Measurements from ENCODE around the gene CISD3.

DNA sequence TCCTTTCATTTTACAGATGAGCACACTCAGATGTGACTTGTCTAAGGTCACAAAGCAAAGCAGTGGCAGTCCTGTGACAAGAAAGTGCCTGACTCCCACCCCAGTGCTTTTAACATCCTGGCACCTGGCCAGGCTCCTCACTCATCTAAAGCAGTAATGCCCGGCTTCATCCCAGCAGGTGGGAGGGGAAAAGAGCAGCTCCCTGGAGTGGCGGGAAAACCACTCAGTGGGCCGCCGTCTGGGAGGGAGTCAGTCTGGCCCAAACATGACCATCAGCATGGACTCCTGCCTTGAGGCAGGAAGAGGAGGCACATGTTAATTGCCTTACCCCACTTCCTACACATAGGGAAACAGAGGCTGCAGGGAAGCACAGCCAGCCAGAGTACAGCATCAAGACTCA, 15.4 kb downstream of the CISD3 start:
- TF ChIP-seq CTCF (IDR thresholded peaks at IDR 0.05) (no peak), POLR2A (IDR thresholded peaks at IDR 0.05) (no peak)
